GM15510 (cell line): ENCODE measurements around the gene RNF215.

Experiments used
- POLR2A ChIP-seq: IDR thresholded peaks from 3 replicates; pipeline ENCODE4 v1.6.1; 2011; ENCODE audit warnings: borderline replicate concordance; ENCODE audit not compliant: insufficient read length; ENCODE audit errors: extremely low read depth

The RNF215 gene

DNA sequence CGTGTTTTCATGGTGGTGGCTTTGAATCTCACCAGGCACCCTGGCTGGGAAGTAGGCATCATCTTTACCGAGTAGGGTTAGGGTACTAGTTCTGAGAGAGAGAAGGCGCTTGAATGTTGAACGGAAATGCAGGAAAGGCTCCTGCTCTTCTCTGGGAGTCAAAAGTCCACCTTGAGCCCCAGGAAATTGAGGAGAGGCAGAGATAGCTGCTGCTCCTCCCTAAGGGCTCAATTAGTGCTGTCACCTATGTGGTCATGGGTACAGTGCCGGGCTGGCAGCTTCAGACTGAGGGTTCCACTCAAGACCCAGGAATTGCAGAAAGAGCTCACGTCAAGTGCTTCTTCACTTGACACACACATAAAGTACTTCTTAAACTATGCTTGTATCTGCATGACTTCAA is 28.7 kb downstream of the RNF215 start:
- no peak for TF ChIP-seq POLR2A

DNA sequence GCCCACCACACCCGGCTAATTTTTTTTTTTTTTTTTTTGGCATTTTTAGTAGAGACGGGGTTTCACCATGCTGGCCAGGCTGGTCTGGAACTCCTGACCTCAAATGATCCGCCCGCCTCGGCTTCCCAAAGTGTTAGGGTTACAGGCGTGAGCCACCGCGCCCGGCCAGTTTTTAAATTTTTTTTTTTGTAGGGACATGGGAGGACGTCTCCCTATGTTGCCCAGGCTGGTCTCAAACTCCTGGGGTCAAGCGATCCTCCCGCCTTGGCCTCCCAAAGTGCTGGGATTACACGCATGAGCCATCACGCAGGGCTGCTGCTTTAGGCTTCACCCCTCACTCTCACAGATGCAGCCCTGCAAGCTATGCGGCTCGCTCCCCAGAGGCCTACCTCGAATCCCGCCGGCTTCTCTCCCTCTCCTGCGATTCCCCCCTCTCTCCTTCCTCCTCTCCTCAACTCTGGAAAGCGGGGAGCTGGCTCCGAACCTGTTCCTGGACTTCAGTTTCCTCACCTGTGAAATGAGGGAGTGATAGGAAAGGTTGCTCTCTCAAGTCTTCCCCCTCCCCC is 29.5 kb downstream of the RNF215 start:
- TF ChIP-seq POLR2A, result no peak

DNA sequence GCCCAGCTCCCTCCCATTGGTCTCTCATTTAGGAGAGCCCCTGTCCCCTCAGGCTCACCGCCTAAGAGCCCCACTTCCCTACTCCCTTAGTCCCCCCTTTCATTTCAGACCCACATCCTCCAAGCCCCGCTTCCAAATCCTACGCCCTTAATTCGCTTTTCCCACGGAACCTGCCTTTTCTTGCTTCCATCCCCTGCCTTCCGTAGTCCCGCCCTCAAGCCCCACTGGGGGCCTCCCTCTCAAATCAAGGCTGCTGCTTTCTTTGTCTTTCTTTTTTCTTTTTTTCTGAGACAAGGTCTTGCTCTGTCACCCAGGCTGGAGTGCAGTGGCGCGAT is 30.0 kb downstream of the RNF215 start:
- TF ChIP-seq POLR2A, result no peak

DNA sequence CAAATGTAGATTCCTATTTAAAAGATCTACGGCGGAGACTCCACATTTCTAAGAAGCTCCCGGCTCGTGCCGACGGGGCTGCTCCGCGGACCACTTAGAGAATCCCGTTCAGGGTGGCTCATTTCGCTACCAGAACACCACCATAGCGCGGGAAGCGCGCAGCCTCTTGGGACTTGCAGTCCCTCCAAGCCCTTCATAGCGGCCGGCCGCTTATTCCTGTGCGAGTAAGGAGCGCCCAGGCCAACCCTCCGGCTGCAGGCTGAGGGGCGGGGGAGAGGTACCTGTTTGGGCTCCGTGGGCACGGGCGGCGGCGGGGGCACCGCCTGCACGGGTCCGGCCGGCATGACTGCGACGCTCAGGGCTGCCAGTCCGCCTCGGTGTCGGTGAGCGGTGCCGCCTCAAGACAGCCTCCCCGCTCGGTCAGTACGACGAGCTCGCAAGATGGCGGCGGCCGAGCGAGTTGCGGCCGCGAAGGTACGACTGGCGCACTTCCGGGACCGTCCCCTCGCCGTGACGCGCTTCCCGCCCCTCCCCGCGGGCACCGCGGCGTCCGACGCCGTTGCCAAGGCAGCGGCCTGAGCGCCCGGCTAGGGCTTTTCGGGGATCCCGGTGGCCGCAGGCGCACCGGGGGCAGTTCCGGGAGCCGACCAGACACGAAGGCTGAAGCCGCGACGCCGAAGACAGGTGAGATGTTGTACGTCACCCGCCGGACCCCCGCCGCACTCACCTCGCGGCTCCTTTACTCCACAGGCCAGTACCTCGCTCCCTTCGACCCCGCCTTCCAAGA is 30.6 kb downstream of the RNF215 start, which contains the start of the genes CCDC157 and SF3A1:
TSS of gene CCDC157 (plus strand) at position 559 of the 787 bp plus-strand sequence. CDS start 8,994 bp downstream, outside the sequence.
TSS of gene SF3A1 (minus strand) at position 446 of the 787 bp plus-strand sequence. CDS start at position 344, 102 bp downstream.
- peak; percentile 94 for TF ChIP-seq POLR2A

DNA sequence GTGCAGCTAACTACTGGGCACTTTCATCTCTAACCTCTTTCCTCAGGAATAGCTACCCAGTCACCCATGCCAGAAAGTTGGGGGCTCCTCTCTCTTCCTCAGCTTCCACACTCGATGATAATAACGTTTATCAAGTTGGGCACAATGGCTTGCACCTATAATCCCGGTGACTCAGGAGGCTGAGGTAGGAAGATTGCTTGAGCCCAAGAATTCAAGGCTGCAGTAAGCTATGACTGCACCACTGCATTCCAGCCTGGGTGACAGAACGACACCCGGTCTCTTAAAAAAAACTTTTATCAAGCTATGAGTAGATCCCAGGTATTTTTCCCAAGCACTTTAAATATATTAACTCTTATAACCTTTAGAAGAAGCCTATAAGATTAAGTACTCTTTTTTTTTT is 32.6 kb downstream of the RNF215 start:
- no peak for TF ChIP-seq POLR2A

DNA sequence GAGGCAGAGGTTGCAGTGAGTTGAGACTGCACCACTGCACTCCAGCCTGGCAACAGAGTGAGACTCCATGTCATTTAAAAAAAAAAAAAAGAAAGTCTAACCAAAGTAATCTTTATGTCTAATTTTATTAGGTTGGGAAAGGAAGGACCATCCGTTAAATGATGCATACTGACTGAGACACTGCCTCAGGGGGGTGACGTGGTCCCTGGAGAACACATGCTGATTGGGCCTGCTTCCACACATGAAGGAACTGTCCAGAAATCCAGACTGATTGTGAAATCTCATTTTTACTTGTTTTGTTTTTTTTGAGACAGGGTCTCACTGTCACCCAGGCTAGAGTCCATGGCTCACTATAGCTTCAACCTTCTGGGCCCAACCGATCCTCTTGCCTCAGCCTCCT is 36.0 kb downstream of the RNF215 start:
- no peak for TF ChIP-seq POLR2A

DNA sequence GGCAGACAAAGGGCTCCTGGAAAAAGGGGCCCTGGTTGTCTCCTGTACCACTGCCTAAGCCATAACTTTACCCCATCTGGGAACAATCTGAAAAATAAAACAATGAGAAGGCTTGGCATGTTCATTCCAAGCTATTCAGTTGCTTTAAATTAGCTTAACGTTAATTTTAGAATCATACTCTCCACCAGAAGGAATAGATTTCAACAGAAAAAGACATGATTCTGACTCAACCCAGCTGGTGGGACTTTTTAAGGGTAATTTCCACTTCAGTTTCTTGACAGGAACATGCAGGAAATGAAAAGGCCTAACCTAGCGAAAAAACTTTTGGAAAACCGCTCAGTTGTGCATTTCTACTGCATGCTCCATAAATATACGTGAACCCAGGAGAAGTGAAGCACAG is 38.4 kb downstream of the RNF215 start:
- TF ChIP-seq POLR2A, result no peak

DNA sequence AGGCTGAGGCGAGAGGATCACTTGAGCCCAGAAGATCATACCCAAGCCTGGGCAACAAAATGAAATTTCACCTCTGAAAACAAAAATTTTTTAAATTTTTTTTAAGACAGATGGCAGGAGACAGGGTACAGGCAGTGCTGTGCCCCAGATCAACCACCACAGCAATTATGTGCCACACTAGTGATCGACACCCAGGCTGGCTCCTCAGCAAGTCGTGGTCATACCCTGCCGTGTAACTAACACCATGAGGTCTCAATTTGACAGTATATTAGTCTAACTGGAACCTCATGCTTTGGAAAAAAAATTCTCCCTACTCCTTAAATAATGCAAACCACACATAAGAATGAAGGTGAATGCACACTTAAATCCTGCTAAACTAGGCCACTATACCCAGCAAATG is 38.8 kb downstream of the RNF215 start:
- TF ChIP-seq POLR2A, result no peak

DNA sequence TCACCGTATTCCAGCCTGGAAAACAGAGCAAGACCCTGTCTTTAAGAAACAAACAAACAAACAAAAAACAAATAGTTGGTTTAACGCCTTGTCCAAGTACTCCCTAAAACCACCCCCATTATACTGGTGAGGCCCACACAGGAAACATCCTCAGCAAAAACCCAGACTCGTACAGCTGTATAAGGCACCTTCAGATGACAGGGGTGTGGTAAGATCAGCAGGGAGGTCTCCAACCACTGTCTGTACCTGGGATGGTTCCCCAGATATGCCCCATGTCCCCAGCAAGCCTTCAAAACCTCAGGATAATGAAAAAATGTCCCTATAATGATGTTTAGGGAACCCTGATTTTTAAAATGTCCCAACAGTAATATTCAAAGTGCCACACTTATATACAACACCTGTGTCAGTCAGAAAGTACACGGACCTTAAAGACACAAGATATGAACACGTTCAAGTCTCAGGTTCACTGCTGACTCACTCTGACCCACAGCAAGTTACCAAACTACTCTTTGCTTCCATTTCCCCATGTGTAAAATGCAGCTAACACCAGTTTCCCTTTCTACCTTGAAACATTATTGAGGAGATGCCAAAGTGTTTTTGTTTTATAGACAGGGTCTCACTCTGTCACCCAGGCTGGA is 39.8 kb downstream of the RNF215 start:
- TF ChIP-seq POLR2A, result no peak

DNA sequence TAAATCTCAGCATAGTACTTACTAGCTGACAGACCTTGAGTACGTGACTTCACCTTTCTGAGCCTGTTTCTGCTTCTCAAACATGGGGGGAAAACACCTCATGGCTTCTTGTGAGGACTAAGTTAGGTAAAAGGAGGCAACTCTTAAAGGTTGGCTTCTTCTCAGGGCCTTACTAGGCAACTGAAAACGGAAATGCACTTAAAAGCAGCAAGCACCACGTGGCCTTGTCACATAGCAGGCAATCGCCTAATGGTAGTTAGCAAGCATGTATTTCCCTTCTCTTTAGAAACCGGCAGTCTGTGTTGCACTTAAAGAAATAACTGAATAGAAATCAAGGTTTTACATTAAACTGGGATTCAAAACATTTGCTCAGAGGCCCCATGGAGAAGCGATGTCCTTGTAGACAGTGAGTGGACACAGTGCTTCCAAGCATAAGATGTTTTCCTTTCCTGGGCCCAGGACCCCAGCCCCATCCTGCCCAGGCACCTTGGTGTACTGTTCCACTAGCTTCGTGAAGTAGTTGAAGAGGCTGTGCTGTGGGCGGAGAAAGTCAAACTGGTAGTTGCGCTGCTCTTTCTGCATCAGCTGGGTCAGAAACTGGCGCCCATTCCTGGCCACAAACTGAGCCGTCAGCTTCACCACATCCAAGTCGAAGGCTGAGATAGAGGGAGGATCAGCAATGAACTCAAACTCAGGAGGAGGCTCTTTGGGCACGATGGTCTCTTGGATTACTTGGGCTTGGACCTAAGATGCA is 42.6 kb downstream of the RNF215 start:
- TF ChIP-seq POLR2A, result no peak

DNA sequence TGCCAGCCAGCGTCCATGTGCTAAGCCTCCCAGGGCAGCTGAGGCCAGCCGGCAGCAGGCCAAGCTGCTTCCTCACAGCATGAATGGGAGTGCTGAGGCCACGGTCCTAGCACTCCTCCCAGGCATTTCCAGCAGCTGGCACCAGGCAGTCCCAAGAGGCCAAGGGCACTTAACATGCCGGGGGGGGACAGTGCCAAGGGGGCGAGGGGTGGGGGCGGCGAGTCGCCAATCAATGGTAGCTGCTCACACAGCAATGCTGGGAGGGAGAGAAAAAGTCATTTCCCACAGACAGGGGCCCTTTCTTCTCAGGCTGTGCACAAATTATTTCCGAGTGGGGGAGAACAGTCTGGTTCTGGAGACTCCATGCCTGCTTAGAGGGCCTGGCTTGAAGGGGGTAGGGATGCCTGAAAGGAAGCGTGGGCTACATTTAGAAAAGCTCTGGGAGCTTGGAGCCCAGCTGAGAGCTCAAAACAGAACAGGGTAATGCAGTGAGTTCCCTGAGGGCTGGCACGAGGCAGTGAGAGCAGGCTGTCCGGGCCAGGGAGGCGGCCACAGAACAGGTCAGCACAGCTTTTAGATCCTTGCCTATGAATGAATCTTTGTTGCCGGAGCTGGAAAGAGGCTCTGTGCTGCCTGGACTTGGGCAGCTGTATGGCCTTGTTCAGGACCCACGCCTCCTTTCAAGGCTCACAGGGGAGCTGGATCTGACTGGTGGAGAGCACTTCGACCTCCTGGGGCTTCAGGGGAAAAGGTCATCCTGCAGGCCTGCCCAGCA is 46.1 kb downstream of the RNF215 start:
- TF ChIP-seq POLR2A, result no peak

DNA sequence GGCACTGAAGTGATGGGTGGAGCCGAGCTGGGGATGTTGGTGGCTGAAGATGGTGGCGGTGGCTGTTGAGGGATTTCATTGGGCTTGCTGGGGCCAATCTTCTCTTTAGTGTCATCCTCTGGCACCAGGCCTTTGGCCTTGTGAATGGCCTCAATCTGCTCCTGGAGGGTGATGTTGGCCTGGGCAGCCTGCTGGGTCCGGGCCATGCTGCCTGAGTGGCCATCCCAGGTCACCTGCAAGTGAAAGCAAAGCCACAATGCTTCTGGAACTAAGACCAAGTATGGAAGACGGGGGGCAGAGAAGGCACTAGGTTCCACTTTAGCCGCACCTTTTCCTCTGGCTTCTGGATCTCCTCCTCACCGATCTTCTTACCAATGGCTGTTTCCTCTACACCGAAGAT is 48.4 kb downstream of the RNF215 start:
- no peak for TF ChIP-seq POLR2A

DNA sequence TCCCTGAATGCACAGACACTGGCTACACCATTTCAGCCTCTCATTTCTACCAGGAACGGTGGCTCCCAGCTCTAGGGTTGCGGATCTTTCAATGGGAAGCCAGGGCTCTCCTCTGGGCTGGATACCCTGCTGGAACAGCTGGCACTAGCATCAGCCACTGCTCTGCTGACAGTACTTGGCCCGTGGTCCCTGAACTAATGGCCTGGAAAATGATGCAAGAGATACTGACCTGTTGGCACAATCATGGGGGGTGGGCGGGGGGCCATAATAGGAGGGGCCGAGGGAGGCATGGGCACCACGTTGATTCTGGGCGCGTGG is 49.8 kb downstream of the RNF215 start:
- TF ChIP-seq POLR2A, result no peak

DNA sequence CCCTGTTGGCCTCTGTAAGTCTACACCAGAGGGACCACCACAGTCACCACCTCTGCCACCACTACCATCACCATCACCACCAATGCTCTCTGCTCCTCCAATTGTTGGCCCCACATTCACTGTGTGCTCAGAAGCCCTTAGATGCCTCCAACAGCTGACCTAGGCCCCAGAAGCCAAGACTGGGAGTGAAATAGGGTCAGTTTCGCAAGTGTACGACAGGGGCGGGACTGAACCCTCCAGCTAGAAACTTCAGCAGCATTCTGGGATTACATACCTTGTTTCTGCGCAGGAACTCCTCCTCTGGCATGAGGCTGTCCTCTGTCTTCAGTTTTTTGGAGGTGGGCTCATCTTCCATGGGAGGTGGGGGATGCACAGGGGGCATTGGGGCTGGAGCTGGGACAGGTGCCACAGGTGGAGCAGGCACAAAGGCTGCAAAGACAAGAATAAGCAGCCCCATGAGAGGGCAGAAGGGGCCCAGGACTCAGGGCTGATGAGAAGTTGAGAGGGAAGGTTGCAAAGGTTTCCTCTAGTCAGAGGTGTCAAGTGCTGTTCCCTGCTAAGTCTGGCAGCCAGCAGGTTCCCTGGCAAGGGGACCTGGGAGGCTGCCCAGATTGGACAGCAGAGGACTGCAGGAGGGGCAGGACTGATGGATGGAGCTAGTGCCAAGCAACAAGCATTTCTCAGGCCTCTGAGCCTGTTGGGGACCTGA is 50.3 kb downstream of the RNF215 start:
- no peak for TF ChIP-seq POLR2A

DNA sequence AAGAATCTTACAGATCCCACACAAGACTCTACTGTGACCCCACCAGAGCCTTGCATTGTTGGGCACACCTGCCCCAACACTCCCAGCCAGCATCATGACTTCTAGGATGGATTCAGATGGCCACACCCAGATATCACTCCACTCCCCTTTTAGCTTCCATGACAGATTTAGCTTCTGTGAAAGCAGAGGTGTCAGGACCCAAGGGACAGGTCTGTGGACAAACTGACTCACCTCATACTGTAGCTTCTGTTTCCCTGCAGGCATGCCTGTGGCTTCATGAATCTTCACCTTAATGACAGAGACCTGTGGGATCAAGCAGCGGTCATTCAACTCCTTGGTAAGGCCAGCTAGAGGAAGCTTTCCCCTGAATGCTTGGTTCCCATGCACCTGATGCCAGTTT is 52.0 kb downstream of the RNF215 start:
- no peak for TF ChIP-seq POLR2A

DNA sequence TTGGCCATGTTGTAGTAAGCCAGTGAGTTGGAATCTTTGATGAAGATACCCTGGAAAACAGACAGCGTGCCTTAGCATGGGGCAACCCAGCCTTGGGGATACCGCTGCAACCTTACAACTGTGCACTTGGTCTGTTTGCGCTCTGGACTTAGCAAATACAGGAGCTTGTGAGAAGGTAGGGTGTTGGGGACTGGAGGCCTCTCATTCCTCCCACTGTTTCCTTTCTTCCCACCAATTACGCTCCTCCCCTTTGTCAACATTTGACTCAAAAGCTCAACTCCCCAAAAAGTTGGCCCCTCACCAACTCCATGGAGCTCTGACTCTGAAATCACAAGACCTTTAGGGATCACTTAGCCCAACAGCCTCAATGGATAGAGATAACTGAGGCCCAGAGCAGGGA is 52.6 kb downstream of the RNF215 start:
- no peak for TF ChIP-seq POLR2A
